H1 (cell line): Measurements from ENCODE around the gene IRAK3. TPM values are rescaled to one million over a fixed set of nuclear protein-coding genes. Genes with fewer than 3 reads are reported as not detected.

Experiments used
- CTCF ChIA-PET: fragments of 300-600 bp; sonication (Branson Sonifier 250); formaldehyde crosslinking; loops from one replicate; lab custom pipeline; 2021; ENCODE audit not compliant: partially characterized antibody; lab: Charles Lee
- POLR2A ChIA-PET: fragments of 300-600 bp; sonication (Branson Sonifier 250); formaldehyde crosslinking; loops from one replicate; lab custom pipeline; 2021; ENCODE audit warnings: inconsistent platforms; ENCODE audit not compliant: partially characterized antibody; lab: Charles Lee
- DNase-seq, 2 experiments: peaks; one replicate each; pipeline versions ENCODE4 v3.0.0 to v3.0.0-alpha.2; 2010 to 2022; ENCODE audit warnings: low spot score in 2 of 2, low read depth in 1 of 2, mixed read lengths in 1 of 2
- FAIRE-seq: peaks from 2 replicates; lab custom pipeline; 2011; peaks lifted over from hg19 to GRCh38; lab: Jason Lieb, UNC
- H2AFZ ChIP-seq: 2 replicates; pipeline ENCODE4 v1.8.1; 2012; ENCODE audit warnings: low read length, inconsistent platforms
- H2AK5ac ChIP-seq: 2 replicates; pipeline ENCODE4 v1.6.1; 2013; ENCODE audit warnings: low read depth, low read length
- H2BK120ac ChIP-seq: replicated peaks from 2 replicates; pipeline ENCODE3; 2013; ENCODE audit warnings: low read depth, low read length, inconsistent platforms
- H2BK12ac ChIP-seq: 2 replicates; pipeline ENCODE4 v1.6.1; 2013; ENCODE audit warnings: low read depth, low read length
- H2BK15ac ChIP-seq: 2 replicates; pipeline ENCODE4 v1.6.1; 2013; ENCODE audit warnings: low read length
- H2BK20ac ChIP-seq: 2 replicates; pipeline ENCODE4 v1.6.1; 2013; ENCODE audit warnings: low read length
- H2BK5ac ChIP-seq: 2 replicates; pipeline ENCODE4 v1.6.1; 2013; ENCODE audit warnings: low read depth, low read length
- H3K14ac ChIP-seq: 2 replicates; pipeline ENCODE4 v1.6.1; 2013; ENCODE audit warnings: inconsistent platforms; ENCODE audit not compliant: insufficient read length
- H3K18ac ChIP-seq: 2 replicates; pipeline ENCODE4 v1.6.1; 2013; ENCODE audit warnings: low read length; ENCODE audit errors: extremely low read depth
- H3K23ac ChIP-seq: 2 replicates; pipeline ENCODE4 v1.6.1; 2013; ENCODE audit warnings: inconsistent platforms; ENCODE audit not compliant: insufficient read length
- H3K23me2 ChIP-seq: 2 replicates; pipeline ENCODE4 v1.6.1; 2013; ENCODE audit warnings: low read depth, low read length
- H3K27ac ChIP-seq: 2 replicates; pipeline ENCODE4 v1.6.1; 2011; ENCODE audit warnings: low read depth, low read length, inconsistent platforms
- H3K27me3 ChIP-seq, 4 experiments: replicated peaks in 1 of 4; 1 replicate in 1 of 4; 2 replicates in 3 of 4; pipeline versions ENCODE4 v1.6.1 to v1.8.1; 2011 to 2013; ENCODE audit warnings: low read length in 3 of 4, mild to moderate bottlenecking in 3 of 4, inconsistent platforms in 2 of 4, mixed read lengths in 2 of 4, moderate library complexity in 1 of 4; ENCODE audit not compliant: control insufficient read depth in 3 of 4, insufficient read depth in 3 of 4; ENCODE audit errors: extremely low read depth in 1 of 4
- H3K36me3 ChIP-seq, 4 experiments: 2 replicates each; pipeline versions ENCODE4 v1.6.1 to v1.8.1; 2011 to 2013; ENCODE audit warnings: mild to moderate bottlenecking in 4 of 4, low read length in 3 of 4, moderate library complexity in 2 of 4, control low read depth in 1 of 4, inconsistent platforms in 1 of 4; ENCODE audit not compliant: insufficient read depth in 4 of 4, control insufficient read depth in 2 of 4
- H3K4ac ChIP-seq: replicated peaks from 2 replicates; pipeline ENCODE3; 2013; ENCODE audit warnings: low read length, low read depth, mixed read lengths, inconsistent platforms; ENCODE audit not compliant: insufficient read length
- H3K4me1 ChIP-seq, 4 experiments: replicated peaks in 1 of 4; 1 replicate in 1 of 4; 2 replicates in 3 of 4; pipeline versions ENCODE4 v1.6.1 to v1.8.1; 2011 to 2013; ENCODE audit warnings: low read length in 3 of 4, inconsistent platforms in 2 of 4, mixed read lengths in 1 of 4; ENCODE audit not compliant: insufficient read depth in 4 of 4, control insufficient read depth in 3 of 4
- H3K4me2 ChIP-seq, 2 experiments: 2 replicates each; pipeline versions ENCODE4 v1.6.1 to v1.8.1; 2011 to 2013; ENCODE audit warnings: low read depth in 2 of 2, low read length in 2 of 2, control low read depth in 1 of 2, inconsistent platforms in 1 of 2, mild to moderate bottlenecking in 1 of 2; ENCODE audit not compliant: insufficient read depth in 1 of 2
- H3K4me3 ChIP-seq, 4 experiments: fragments of 200-600, 300-600 bp in 1 of 4; sonication (generic), shearing (Covaris generic), sonication (Bioruptor Twin) in 1 of 4; 2 replicates each; pipeline versions ENCODE4 v1.5.1 to v1.8.1; 2011 to 2016; ENCODE audit warnings: low read length in 4 of 4, low read depth in 3 of 4, control low read depth in 2 of 4, inconsistent platforms in 2 of 4, mild to moderate bottlenecking in 2 of 4, mixed read lengths in 1 of 4, moderate library complexity in 1 of 4; ENCODE audit not compliant: insufficient read depth in 2 of 4; ENCODE audit errors: extremely low read depth in 1 of 4
- H3K56ac ChIP-seq: replicated peaks from 2 replicates; pipeline ENCODE3; 2013; ENCODE audit warnings: low read depth, mild to moderate bottlenecking, mixed read lengths, low read length, inconsistent platforms; ENCODE audit not compliant: insufficient read length
- H3K79me1 ChIP-seq: 2 replicates; pipeline ENCODE4 v1.6.1; 2013; ENCODE audit warnings: low read depth, low read length, control low read depth
- H3K79me2 ChIP-seq, 2 experiments: 2 replicates each; pipeline versions ENCODE4 v1.6.1 to v1.8.1; 2012 to 2013; ENCODE audit warnings: low read length in 2 of 2, mild to moderate bottlenecking in 2 of 2, inconsistent platforms in 1 of 2; ENCODE audit not compliant: insufficient read depth in 2 of 2, control insufficient read depth in 1 of 2
- H3K9ac ChIP-seq, 4 experiments: replicated peaks in 1 of 4; 1 replicate in 1 of 4; 2 replicates in 3 of 4; pipeline versions ENCODE4 v1.6.1 to v1.8.1; 2011 to 2013; ENCODE audit warnings: low read depth in 3 of 4, low read length in 3 of 4, control low read depth in 2 of 4, mild to moderate bottlenecking in 2 of 4, moderate library complexity in 2 of 4, inconsistent platforms in 1 of 4; ENCODE audit errors: extremely low read depth in 1 of 4
- H3K9me3 ChIP-seq, 2 experiments: 2 replicates each; pipeline versions ENCODE4 v1.6.1 to v1.8.1; 2012 to 2013; ENCODE audit warnings: mild to moderate bottlenecking in 2 of 2, moderate library complexity in 2 of 2, control low read depth in 1 of 2, inconsistent platforms in 1 of 2, low read depth in 1 of 2, low read length in 1 of 2, mixed read lengths in 1 of 2; ENCODE audit not compliant: insufficient read depth in 2 of 2
- H4K20me1 ChIP-seq, 2 experiments: replicated peaks in 1 of 2; 2 replicates each; pipeline versions ENCODE3 to v1.8.1; 2011 to 2013; ENCODE audit warnings: inconsistent platforms in 2 of 2, low read length in 2 of 2, mild to moderate bottlenecking in 1 of 2; ENCODE audit not compliant: insufficient read depth in 2 of 2, control insufficient read depth in 1 of 2
- H4K5ac ChIP-seq: 2 replicates; pipeline ENCODE4 v1.6.1; 2013; ENCODE audit warnings: low read length, low read depth, mixed read lengths, inconsistent platforms; ENCODE audit not compliant: insufficient read length
- H4K8ac ChIP-seq: 2 replicates; pipeline ENCODE4 v1.8.0; 2013; ENCODE audit warnings: mild to moderate bottlenecking, moderate library complexity, low read length, inconsistent platforms; ENCODE audit not compliant: insufficient read depth; ENCODE audit errors: extremely low read depth
- H4K91ac ChIP-seq: replicated peaks from 2 replicates; pipeline ENCODE3; 2013; ENCODE audit warnings: low read length, mixed read lengths, inconsistent platforms; ENCODE audit not compliant: insufficient read length
- BACH1 ChIP-seq: IDR thresholded peaks from 2 replicates; pipeline ENCODE4 v1.6.1; 2012; ENCODE audit warnings: low read length, improper control_type of control experiment
- CHD2 ChIP-seq: IDR thresholded peaks from 2 replicates; pipeline ENCODE4 v1.6.1; 2012; ENCODE audit warnings: low read length, improper control_type of control experiment
- GABPA ChIP-seq: IDR thresholded peaks from 2 replicates; pipeline ENCODE4 v1.6.1; 2011; ENCODE audit warnings: mild to moderate bottlenecking, low read length, moderate library complexity, borderline replicate concordance; ENCODE audit not compliant: insufficient read depth
- JUND ChIP-seq: IDR thresholded peaks from 2 replicates; pipeline ENCODE4 v1.6.1; 2011; ENCODE audit warnings: mild to moderate bottlenecking, improper control_type of control experiment, low read length
- KDM5A ChIP-seq: fragments of 200-600 bp; IDR thresholded peaks from 2 replicates; pipeline ENCODE4 v1.7.1; 2012; ENCODE audit warnings: mild to moderate bottlenecking, low read length, inconsistent platforms, mixed read lengths
- NANOG ChIP-seq: IDR thresholded peaks from 2 replicates; pipeline ENCODE4 v1.6.1; 2011; ENCODE audit warnings: low read length, low read depth, mild to moderate bottlenecking, inconsistent platforms; ENCODE audit not compliant: insufficient read depth, poor library complexity, severe bottlenecking
- RFX5 ChIP-seq: IDR thresholded peaks from 2 replicates; pipeline ENCODE4 v1.6.1; 2011; ENCODE audit warnings: low read depth, low read length, improper control_type of control experiment, borderline replicate concordance
- SIRT6 ChIP-seq: IDR thresholded peaks from one replicate; pipeline ENCODE4 v1.7.1; 2012; ENCODE audit warnings: low read length, inconsistent platforms
- SIX5 ChIP-seq: IDR thresholded peaks from 2 replicates; pipeline ENCODE4 v1.6.1; 2011; ENCODE audit warnings: mild to moderate bottlenecking, low read depth, low read length
- SUZ12 ChIP-seq: fragments of 200-600 bp; sonication (generic); IDR thresholded peaks from 2 replicates; pipeline ENCODE4 v1.6.1; 2012; ENCODE audit warnings: mild to moderate bottlenecking, inconsistent platforms, low read length, moderate library complexity, mixed read lengths
- TAF7 ChIP-seq: optimal IDR thresholded peaks from 2 replicates; pipeline ENCODE3; 2011; ENCODE audit warnings: low read depth, mild to moderate bottlenecking, inconsistent platforms, low read length, moderate library complexity, borderline replicate concordance
- TCF12 ChIP-seq: IDR thresholded peaks from 2 replicates; pipeline ENCODE4 v1.6.1; 2011; ENCODE audit warnings: low read depth, mild to moderate bottlenecking, low read length
- YY1 ChIP-seq: IDR thresholded peaks from 2 replicates; pipeline ENCODE4 v1.6.1; 2011; ENCODE audit warnings: low read depth, mild to moderate bottlenecking, low read length
- ZNF274 ChIP-seq: IDR thresholded peaks from 2 replicates; pipeline ENCODE4 v1.7.0; 2012; ENCODE audit warnings: low read length, borderline replicate concordance; ENCODE audit errors: extremely low read depth
- WGBS, 2 experiments: shearing (Covaris generic) in 1 of 2; methylation state at CpG; one replicate each; pipeline versions ENCODE4 v1.1.6 to v1.1.7; 2013 to 2015; ENCODE audit warnings: low lambda C conversion rate in 2 of 2, mixed read lengths in 2 of 2, inconsistent platforms in 1 of 2, low coverage in 1 of 2, missing lambda C conversion rate in 1 of 2; ENCODE audit not compliant: insufficient replicate concordance in 2 of 2, insufficient coverage in 1 of 2, insufficient read length in 1 of 2; ENCODE audit errors: extremely low coverage in 1 of 2, missing lambda C conversion rate in 1 of 2; 5-methylcytosine and 5-hydroxymethylcytosine counted together
- polyA plus RNA-seq, 7 experiments: library from polyadenylated mRNA; depleted of rRNA in 3 of 7; stranded (reverse) in 5 of 7; unstranded in 2 of 7; fragments of >200 nt in 5 of 7; fragments of 200-250 nt in 2 of 7; gene quantifications; 1 replicate in 5 of 7; 2 replicates in 1 of 7; 4 replicates in 1 of 7; pipeline versions ENCODE4 v1.2.1 to v1.2.3, GENCODE V29; 2011 to 2013; ENCODE audit warnings: missing spikeins in 2 of 7, mixed read lengths in 2 of 7
- total RNA-seq: library from RNA; stranded (reverse); fragmentation: NEBNext Ultra II Directional; extraction: Animal tissue kit (Norgen Biotek cat#: 25700); gene quantifications from 2 replicates; pipeline ENCODE4 v1.2.1, GENCODE V29; 2021

Gene IRAK3
- total and polyA plus RNA-seq, 2 of the 8 experiments (the other 6 are each of a cell fraction or from before 2014, with no cell fraction given), result 0.51 to 2.2 TPM

DNA sequence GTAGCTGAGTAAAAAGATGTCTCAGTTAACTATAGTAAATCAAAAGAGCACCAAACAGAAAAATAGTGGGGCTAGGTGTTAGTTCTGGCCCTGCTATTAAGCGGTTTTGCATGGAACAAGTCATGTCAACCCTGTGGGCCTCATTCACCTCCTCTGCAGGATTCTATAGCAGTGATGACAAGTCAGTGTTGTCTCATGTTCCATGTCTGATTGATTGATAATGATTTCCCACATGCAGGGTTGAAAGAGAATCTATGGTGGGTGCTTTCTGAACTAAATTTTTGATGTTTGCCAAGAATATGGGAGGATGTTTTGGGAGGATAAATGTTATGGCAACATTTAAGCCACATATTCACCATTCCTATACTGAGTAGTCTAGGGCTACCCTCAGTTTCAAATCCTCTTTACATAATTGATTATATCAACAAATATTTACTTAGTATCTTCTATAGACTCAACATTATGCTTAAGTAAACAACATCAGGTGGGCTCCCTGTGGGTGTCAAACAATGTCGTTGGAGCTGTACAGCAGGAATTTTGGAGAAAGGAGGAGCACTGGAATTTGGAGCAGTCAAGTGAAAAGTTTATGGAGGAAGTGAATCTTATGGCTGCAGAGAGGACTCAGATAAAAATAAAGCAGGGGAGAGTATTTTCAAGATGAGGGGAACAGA is 48.6 kb downstream of the IRAK3 start:
- 81% methylated on average over 2 of the region's 2 CpGs; no CpG with 5 or more reads in 1 of the 2 experiments for WGBS, 2 experiments
- POLR2A ChIA-PET, result interaction anchor here (0.5 to 1.8 kb wide), 3 partner anchors 10 to 68 kb away, joined by 3 to 6 read pairs (median 4); no protein-coding TSS in a partner anchor
- FAIRE-seq, result no peak

More for the DNA sequence above, 48.6 kb downstream of the IRAK3 start:
- no peak overlapping the region for H3K4ac ChIP-seq
- peaks cover 0 to 1% (median 0%) of the 10 kb centered on the region in 4 experiments; a peak in 1 of 7 replicates for H3K27me3 ChIP-seq
- H4K20me1 ChIP-seq, result no peaks in the 10 kb centered on the region
- no peak overlapping the region for H4K91ac ChIP-seq
- H3K14ac ChIP-seq, result no peak overlapping the region
- CTCF ChIA-PET, result interaction anchor here (0.9 to 3.3 kb wide), 4 partner anchors 9 to 92 kb away, joined by 3 to 14 read pairs (median 6); no protein-coding TSS in a partner anchor
- H2AK5ac ChIP-seq, result no peak overlapping the region
- no peak overlapping the region for H4K5ac ChIP-seq
- H3K23ac ChIP-seq, result no peak overlapping the region
- no peak overlapping the region for H3K4me3 ChIP-seq
- no peak overlapping the region for H2BK15ac ChIP-seq
- no peak overlapping the region for H3K4me2 ChIP-seq
- no peak overlapping the region for H2BK5ac ChIP-seq
- H3K79me1 ChIP-seq, result no peaks in the 10 kb centered on the region
- H2AFZ ChIP-seq, result no peak overlapping the region
- H3K27ac ChIP-seq, result no peak overlapping the region
- H4K8ac ChIP-seq, result no peak overlapping the region
- H2BK120ac ChIP-seq, result no peak overlapping the region
- H3K9me3 ChIP-seq, result no peaks in the 10 kb centered on the region
- no peaks in the 10 kb centered on the region for H3K79me2 ChIP-seq
- H3K36me3 ChIP-seq, result no peaks in the 10 kb centered on the region
- no peak overlapping the region for H3K18ac ChIP-seq
- H2BK20ac ChIP-seq, result no peak overlapping the region
- no peak overlapping the region for H3K9ac ChIP-seq
- no peak for DNase-seq
- 0 out of 2 replicates have a peak, but pooled peaks cover 2% of the 10 kb centered on the region for H3K23me2 ChIP-seq
- H2BK12ac ChIP-seq, result no peak overlapping the region
- H3K56ac ChIP-seq, result no peak overlapping the region
- peaks cover 0 to 11% (median 5%) of the 10 kb centered on the region in 4 experiments; a peak in 4 of 7 replicates for H3K4me1 ChIP-seq
- TF ChIP-seq RFX5 (no peak), NANOG (no peak), ZNF274 (no peak), TCF12 (no peak), GABPA (no peak), JUND (no peak), CHD2 (no peak), YY1 (no peak), SIX5 (no peak), TAF7 (no peak), BACH1 (no peak), SIRT6 (no peak), KDM5A (no peak), SUZ12 (no peak)
